ENCODE results near the gene IKBIP.

The IKBIP gene

DNA sequence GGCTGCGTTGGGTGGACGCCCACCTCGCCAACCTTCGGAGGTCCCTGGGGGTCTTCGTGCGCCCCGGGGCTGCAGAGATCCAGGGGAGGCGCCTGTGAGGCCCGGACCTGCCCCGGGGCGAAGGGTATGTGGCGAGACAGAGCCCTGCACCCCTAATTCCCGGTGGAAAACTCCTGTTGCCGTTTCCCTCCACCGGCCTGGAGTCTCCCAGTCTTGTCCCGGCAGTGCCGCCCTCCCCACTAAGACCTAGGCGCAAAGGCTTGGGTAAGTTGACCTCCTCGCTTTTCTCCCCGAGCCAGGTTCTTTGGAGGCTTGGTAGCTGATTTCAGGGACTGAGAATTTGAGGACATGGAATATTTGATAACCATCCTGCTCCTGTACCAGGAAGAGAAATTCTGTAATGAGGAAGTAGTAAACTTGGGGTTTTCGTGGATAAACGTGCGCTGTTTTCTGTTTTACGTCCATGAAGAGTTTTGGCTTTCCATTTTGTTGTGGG lies 1.0 kb upstream of the IKBIP start (continued):
- TF ChIP-seq SCRT2 (tag by site-specific recombination; IDR thresholded peaks at IDR 0.05): peak; percentile 52
- peak; percentile 85 for TF ChIP-seq PRDM6 (tag by site-specific recombination; IDR thresholded peaks at IDR 0.05)

DNA sequence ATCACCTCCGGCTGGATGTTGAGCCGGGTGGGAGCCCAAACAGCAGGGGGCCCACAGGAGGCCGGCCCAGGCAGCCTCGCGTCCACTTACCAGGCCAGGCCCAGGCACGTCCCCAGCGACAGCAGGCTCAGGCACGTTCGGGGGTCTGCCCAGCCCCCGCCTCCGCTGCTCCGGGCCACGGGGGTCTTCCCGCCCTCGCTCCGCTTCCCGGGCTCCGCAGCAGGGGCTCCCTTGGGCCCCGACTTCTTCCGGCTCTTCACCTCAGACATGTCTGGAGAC lies 216 bp downstream of the IKBIP start:
- no peaks in the 10 kb centered on the region for H3K4me1 ChIP-seq (ENCODE audit: control insufficient read depth, insufficient read depth, low read length)
- H3K36me3 ChIP-seq (ENCODE audit: control insufficient read depth in 2 of 2, insufficient read depth in 1 of 2, low read length in 2 of 2): peaks cover 17 to 18% of the 10 kb centered on the region in 2 experiments
- peak overlapping the region; percentile 88 for H3K27ac ChIP-seq (ENCODE audit: extremely low read depth, low read depth, low read length)
- CTCF ChIA-PET: interaction anchor here (0.7 to 1.6 kb wide), 6 partner anchors 16 to 1857 kb away, joined by 3 to 4 read pairs (median 3); no protein-coding TSS in a partner anchor
- POLR2A ChIA-PET: interaction anchor here (0.8 to 2.5 kb wide), 10 partner anchors 8 to 204 kb away, joined by 3 to 27 read pairs (median 4); partner anchors contain the start of gene SLC25A3
- no peaks in the 10 kb centered on the region for H3K9me3 ChIP-seq (ENCODE audit: control insufficient read depth, insufficient read depth, low read depth, low read length)
- peak overlapping the region; percentile 96 for H3K4me3 ChIP-seq (ENCODE audit: low read depth, low read length)
- TF ChIP-seq, protein P1, sequence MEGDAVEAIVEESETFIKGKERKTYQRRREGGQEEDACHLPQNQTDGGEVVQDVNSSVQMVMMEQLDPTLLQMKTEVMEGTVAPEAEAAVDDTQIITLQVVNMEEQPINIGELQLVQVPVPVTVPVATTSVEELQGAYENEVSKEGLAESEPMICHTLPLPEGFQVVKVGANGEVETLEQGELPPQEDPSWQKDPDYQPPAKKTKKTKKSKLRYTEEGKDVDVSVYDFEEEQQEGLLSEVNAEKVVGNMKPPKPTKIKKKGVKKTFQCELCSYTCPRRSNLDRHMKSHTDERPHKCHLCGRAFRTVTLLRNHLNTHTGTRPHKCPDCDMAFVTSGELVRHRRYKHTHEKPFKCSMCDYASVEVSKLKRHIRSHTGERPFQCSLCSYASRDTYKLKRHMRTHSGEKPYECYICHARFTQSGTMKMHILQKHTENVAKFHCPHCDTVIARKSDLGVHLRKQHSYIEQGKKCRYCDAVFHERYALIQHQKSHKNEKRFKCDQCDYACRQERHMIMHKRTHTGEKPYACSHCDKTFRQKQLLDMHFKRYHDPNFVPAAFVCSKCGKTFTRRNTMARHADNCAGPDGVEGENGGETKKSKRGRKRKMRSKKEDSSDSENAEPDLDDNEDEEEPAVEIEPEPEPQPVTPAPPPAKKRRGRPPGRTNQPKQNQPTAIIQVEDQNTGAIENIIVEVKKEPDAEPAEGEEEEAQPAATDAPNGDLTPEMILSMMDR (tag by site-specific recombination; IDR thresholded peaks at IDR 0.05): peak; percentile 78
- TF ChIP-seq, protein P2, sequence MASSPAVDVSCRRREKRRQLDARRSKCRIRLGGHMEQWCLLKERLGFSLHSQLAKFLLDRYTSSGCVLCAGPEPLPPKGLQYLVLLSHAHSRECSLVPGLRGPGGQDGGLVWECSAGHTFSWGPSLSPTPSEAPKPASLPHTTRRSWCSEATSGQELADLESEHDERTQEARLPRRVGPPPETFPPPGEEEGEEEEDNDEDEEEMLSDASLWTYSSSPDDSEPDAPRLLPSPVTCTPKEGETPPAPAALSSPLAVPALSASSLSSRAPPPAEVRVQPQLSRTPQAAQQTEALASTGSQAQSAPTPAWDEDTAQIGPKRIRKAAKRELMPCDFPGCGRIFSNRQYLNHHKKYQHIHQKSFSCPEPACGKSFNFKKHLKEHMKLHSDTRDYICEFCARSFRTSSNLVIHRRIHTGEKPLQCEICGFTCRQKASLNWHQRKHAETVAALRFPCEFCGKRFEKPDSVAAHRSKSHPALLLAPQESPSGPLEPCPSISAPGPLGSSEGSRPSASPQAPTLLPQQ (tag by site-specific recombination; IDR thresholded peaks at IDR 0.05): peak; percentile 86
- TF ChIP-seq ZNF18 (tag by site-specific recombination; IDR thresholded peaks at IDR 0.05): peak; percentile 39; the same call in 1 of the 2 replicates
- peak; percentile 99 for TF ChIP-seq GLIS2 (tag by site-specific recombination; IDR thresholded peaks at IDR 0.05)
- TF ChIP-seq, protein P3, sequence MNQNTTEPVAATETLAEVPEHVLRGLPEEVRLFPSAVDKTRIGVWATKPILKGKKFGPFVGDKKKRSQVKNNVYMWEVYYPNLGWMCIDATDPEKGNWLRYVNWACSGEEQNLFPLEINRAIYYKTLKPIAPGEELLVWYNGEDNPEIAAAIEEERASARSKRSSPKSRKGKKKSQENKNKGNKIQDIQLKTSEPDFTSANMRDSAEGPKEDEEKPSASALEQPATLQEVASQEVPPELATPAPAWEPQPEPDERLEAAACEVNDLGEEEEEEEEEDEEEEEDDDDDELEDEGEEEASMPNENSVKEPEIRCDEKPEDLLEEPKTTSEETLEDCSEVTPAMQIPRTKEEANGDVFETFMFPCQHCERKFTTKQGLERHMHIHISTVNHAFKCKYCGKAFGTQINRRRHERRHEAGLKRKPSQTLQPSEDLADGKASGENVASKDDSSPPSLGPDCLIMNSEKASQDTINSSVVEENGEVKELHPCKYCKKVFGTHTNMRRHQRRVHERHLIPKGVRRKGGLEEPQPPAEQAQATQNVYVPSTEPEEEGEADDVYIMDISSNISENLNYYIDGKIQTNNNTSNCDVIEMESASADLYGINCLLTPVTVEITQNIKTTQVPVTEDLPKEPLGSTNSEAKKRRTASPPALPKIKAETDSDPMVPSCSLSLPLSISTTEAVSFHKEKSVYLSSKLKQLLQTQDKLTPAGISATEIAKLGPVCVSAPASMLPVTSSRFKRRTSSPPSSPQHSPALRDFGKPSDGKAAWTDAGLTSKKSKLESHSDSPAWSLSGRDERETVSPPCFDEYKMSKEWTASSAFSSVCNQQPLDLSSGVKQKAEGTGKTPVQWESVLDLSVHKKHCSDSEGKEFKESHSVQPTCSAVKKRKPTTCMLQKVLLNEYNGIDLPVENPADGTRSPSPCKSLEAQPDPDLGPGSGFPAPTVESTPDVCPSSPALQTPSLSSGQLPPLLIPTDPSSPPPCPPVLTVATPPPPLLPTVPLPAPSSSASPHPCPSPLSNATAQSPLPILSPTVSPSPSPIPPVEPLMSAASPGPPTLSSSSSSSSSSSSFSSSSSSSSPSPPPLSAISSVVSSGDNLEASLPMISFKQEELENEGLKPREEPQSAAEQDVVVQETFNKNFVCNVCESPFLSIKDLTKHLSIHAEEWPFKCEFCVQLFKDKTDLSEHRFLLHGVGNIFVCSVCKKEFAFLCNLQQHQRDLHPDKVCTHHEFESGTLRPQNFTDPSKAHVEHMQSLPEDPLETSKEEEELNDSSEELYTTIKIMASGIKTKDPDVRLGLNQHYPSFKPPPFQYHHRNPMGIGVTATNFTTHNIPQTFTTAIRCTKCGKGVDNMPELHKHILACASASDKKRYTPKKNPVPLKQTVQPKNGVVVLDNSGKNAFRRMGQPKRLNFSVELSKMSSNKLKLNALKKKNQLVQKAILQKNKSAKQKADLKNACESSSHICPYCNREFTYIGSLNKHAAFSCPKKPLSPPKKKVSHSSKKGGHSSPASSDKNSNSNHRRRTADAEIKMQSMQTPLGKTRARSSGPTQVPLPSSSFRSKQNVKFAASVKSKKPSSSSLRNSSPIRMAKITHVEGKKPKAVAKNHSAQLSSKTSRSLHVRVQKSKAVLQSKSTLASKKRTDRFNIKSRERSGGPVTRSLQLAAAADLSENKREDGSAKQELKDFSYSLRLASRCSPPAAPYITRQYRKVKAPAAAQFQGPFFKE (tag by site-specific recombination; IDR thresholded peaks at IDR 0.05; ENCODE audit: borderline replicate concordance): no peak
- TF ChIP-seq, protein P4, sequence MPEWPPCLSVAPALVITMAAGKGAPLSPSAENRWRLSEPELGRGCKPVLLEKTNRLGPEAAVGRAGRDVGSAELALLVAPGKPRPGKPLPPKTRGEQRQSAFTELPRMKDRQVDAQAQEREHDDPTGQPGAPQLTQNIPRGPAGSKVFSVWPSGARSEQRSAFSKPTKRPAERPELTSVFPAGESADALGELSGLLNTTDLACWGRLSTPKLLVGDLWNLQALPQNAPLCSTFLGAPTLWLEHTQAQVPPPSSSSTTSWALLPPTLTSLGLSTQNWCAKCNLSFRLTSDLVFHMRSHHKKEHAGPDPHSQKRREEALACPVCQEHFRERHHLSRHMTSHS (tag by site-specific recombination; IDR thresholded peaks at IDR 0.05): no peak
- TF ChIP-seq, protein P5, sequence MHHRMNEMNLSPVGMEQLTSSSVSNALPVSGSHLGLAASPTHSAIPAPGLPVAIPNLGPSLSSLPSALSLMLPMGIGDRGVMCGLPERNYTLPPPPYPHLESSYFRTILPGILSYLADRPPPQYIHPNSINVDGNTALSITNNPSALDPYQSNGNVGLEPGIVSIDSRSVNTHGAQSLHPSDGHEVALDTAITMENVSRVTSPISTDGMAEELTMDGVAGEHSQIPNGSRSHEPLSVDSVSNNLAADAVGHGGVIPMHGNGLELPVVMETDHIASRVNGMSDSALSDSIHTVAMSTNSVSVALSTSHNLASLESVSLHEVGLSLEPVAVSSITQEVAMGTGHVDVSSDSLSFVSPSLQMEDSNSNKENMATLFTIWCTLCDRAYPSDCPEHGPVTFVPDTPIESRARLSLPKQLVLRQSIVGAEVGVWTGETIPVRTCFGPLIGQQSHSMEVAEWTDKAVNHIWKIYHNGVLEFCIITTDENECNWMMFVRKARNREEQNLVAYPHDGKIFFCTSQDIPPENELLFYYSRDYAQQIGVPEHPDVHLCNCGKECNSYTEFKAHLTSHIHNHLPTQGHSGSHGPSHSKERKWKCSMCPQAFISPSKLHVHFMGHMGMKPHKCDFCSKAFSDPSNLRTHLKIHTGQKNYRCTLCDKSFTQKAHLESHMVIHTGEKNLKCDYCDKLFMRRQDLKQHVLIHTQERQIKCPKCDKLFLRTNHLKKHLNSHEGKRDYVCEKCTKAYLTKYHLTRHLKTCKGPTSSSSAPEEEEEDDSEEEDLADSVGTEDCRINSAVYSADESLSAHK (tag by site-specific recombination; IDR thresholded peaks at IDR 0.05): 0 out of 2 replicates have a peak, but pooled peaks have one; percentile 7
- peak; percentile 97 for TF ChIP-seq ZNF416 (tag by site-specific recombination; IDR thresholded peaks at IDR 0.05)
- TF ChIP-seq ZNF433 (tag by site-specific recombination; IDR thresholded peaks at IDR 0.05; ENCODE audit: low read depth): no peak
- TF ChIP-seq ZBTB20 (tag by site-specific recombination; IDR thresholded peaks at IDR 0.05): peak; percentile 70; the same call in 1 of the 2 replicates
- TF ChIP-seq ZNF335 (tag by site-specific recombination; conservative IDR thresholded peaks at IDR 0.05): peak; percentile 8
- no peak for TF ChIP-seq ZNF776 (tag by site-specific recombination; IDR thresholded peaks at IDR 0.05; ENCODE audit: borderline replicate concordance)
- TF ChIP-seq, protein P6, sequence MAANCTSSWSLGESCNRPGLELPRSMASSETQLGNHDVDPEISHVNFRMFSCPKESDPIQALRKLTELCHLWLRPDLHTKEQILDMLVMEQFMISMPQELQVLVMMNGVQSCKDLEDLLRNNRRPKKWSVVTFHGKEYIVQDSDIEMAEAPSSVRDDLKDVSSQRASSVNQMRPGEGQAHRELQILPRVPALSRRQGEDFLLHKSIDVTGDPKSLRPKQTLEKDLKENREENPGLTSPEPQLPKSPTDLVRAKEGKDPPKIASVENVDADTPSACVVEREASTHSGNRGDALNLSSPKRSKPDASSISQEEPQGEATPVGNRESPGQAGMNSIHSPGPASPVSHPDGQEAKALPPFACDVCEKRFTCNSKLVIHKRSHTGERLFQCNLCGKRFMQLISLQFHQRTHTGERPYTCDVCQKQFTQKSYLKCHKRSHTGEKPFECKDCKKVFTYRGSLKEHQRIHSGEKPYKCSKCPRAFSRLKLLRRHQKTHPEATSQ (tag by site-specific recombination; IDR thresholded peaks at IDR 0.05): peak; percentile 82; the same call in 1 of the 2 replicates
- no peak for TF ChIP-seq ZNF510 (tag by site-specific recombination; IDR thresholded peaks at IDR 0.05; ENCODE audit: insufficient replicate concordance)
- peak; percentile 80 for TF ChIP-seq GLIS1 (tag by site-specific recombination; IDR thresholded peaks at IDR 0.05)
